Naive B cell (primary cell): Measurements from ENCODE around the gene TFR2. TPM values are rescaled to one million over a fixed set of nuclear protein-coding genes. Genes with fewer than 3 reads are reported as not detected.
"Not testable (repeated sequence)": the region's sequence is repeated elsewhere in the genome, so short reads cannot be mapped to it uniquely, and the experiment has no call there.

ENCODE experiments used
- ATAC-seq, 2 donors: fragments of 150-1000 bp; cut with Tn5 transposase; 2 replicates each; pipeline ENCODE4 v1.10.0; 2021; ENCODE audit warnings: low read depth in 2 of 2, mild to moderate bottlenecking in 2 of 2, moderate library complexity in 2 of 2
- DNase-seq: peaks from one replicate; pipeline ENCODE4 v3.0.0; 2022
- H3K27ac Mint-ChIP-seq, 6 donors: one replicate each; pipeline ENCODE4 v1.8.0; 2020 to 2022; ENCODE audit warnings: mild to moderate bottlenecking in 6 of 6, mixed read lengths in 6 of 6, moderate library complexity in 5 of 6, inconsistent platforms in 2 of 6
- H3K27me3 Mint-ChIP-seq, 3 donors: one replicate each; pipeline ENCODE4 v1.8.0; 2021 to 2022; ENCODE audit warnings: mixed read lengths in 3 of 3, mild to moderate bottlenecking in 1 of 3
- H3K36me3 Mint-ChIP-seq, 2 donors: one replicate each; pipeline ENCODE4 v1.8.0; 2020 to 2022; ENCODE audit warnings: mixed read lengths in 2 of 2, inconsistent platforms in 1 of 2, mild to moderate bottlenecking in 1 of 2
- H3K4me1 Mint-ChIP-seq, 3 donors: one replicate each; pipeline ENCODE4 v1.8.0; 2020 to 2022; ENCODE audit warnings: mixed read lengths in 3 of 3, inconsistent platforms in 1 of 3, mild to moderate bottlenecking in 1 of 3, moderate library complexity in 1 of 3
- H3K4me3 Mint-ChIP-seq, 8 donors: one replicate each; pipeline ENCODE4 v1.8.0; 2020 to 2022; ENCODE audit warnings: mild to moderate bottlenecking in 8 of 8, mixed read lengths in 8 of 8, moderate library complexity in 8 of 8, inconsistent platforms in 2 of 8
- H3K9me3 Mint-ChIP-seq, 7 donors: one replicate each; pipeline ENCODE4 v1.8.0; 2020 to 2022; ENCODE audit warnings: mixed read lengths in 7 of 7, mild to moderate bottlenecking in 5 of 7, inconsistent platforms in 2 of 7, moderate library complexity in 1 of 7
- polyA plus RNA-seq, 6 donors: library from polyadenylated mRNA; unstranded; fragments of 300-500 nt; fragmentation: Illumina TruSeq; gene quantifications; one replicate each; pipeline ENCODE4 v1.2.3, GENCODE V29; 2021; ENCODE audit warnings: low read depth in 6 of 6

Gene TFR2
- polyA plus RNA-seq, 6 donors from 2014 or later, result 0.58 to 1.3 (median 0.65) TPM; not detected in 2

DNA sequence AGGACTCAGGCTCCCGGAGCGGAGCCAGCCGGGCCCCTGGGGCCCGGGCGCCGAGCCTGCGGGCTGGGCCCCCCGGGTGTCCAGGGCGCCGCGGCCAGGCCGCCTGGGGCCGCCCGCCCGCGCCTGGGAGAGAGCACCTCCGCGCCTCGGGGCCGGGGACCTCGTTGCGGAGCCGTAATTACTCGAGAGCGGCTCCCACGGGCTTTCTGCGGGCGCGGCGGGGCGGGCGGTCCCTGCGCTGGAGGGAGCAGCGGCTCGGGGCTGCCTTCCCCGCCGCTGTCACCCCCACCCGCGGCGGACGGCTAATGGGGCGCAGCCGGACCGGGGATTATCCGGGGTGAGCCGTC is 33.7 kb upstream of the TFR2 start:
- Mint-ChIP-seq H3K36me3 (no peaks in the 10 kb centered on the region), H3K27me3 (no peaks in the 10 kb centered on the region), H3K27ac (peak overlapping the region in 4 of 6 donors; percentile 70 to 97 (median 94)), H3K4me3 (peak overlapping the region; percentile 91 to 100 (median 96)), H3K4me1 (peaks cover 16 to 34% (median 19%) of the 10 kb centered on the region in 3 donors), H3K9me3 (no peaks in the 10 kb centered on the region)
- DNase-seq (no peak), ATAC-seq (peak in 1 of 2 donors; percentile 2)

DNA sequence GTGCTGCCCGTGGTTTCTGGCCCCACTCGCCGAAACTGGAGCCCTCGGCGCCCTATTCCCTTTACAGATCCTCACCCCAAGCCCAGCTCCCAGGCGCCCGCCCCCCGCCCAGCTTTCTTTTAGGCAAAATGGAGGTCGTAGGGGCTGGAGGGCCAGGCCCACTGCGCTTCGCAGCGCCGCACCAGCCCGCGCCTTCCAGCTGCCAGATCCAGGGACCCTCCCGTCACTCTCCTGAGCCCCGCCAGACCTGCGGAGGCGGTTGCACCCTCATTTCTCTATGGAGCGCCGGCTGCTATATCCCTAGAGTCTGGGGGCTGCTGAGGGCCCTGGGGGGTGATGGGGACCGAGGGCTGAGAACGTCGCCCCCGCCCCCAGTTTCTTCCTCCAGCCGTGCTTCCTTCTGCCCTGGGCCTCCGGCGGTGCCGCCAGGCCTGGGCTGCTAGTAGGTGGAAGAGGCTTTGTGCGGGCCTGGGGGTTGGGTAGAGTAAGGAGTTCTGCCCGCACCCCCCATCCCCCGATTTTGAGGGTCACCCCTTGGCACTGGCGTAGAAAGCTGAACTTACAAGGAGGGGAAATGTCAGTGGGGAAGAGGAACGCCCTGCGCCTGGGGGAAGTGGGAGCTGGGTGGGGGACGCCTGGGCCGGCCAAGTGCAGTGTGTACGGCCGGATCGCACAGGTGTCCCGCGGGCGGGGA is 33.2 kb upstream of the TFR2 start:
- DNase-seq (peak; percentile 50), ATAC-seq (no peak)
- H3K27ac Mint-ChIP-seq, result peak overlapping the region; percentile 94 to 98 (median 96)
- H3K36me3 Mint-ChIP-seq, result no peaks in the 10 kb centered on the region
- peaks cover 15 to 34% (median 19%) of the 10 kb centered on the region in 3 donors for H3K4me1 Mint-ChIP-seq
- peak overlapping the region; percentile 91 to 100 (median 96) for H3K4me3 Mint-ChIP-seq
- H3K9me3 Mint-ChIP-seq, result no peaks in the 10 kb centered on the region
- no peaks in the 10 kb centered on the region for H3K27me3 Mint-ChIP-seq

- peaks cover 11 to 34% (median 19%) of the 10 kb centered on the region in 3 donors for H3K4me1 Mint-ChIP-seq
- peak overlapping the region; percentile 70 to 98 (median 96) for H3K27ac Mint-ChIP-seq
- ATAC-seq, result no peak
These were observed 32.6 kb upstream of the TFR2 start for GRCh38 chr7:100673942-100674410.

DNA sequence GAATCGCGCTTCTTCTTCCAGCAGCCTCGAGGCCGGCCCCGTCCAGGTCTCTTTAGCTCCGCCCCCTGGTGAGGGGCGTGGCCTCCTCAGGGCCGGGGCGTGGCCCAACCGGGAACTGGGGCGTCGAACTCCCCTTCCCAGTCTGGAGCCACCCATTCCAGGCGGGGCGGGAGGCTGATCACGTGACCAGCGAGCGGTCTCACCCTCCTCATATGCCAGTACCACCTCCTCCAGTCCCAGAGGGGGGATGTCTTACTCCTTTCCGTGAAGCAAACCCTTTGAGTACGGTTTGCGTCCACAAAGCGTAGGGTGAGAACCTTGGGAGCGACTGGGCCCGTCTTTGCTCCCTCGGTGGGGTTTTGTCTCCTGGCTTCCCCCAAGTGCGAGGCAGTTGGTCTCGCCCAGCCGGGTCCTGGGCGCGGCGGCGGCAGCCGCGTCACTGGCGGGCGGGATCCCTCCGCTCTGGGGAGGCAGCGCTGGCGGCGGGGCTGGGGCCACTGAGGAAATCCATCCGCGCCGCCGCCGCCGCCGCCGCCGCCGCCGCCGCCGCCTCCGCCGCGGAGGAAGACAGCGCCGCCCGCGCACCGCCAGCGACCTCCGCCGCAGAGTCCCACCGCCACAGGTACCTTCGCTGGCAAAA is 32.1 kb upstream of the TFR2 start, which contains the start of gene GNB2:
GNB2 (plus strand) TSS at position 439 of the 640 bp plus-strand sequence. CDS start 2,526 bp downstream, outside the sequence.
- Mint-ChIP-seq H3K27me3 (no peaks in the 10 kb centered on the region), H3K4me1 (peaks cover 11 to 31% (median 17%) of the 10 kb centered on the region in 3 donors), H3K9me3 (no peaks in the 10 kb centered on the region), H3K36me3 (no peaks in the 10 kb centered on the region), H3K4me3 (peak within 1 kb of the TSS; percentile 91 to 100 (median 96)), H3K27ac (peak within 1 kb of the TSS; percentile 70 to 98 (median 96))
- DNase-seq, result peak; percentile 95
- ATAC-seq, result peak; percentile 34 to 47

More at GRCh38 chr7:100673942-100674410, 32.6 kb upstream of the TFR2 start:
- H3K36me3 Mint-ChIP-seq, result no peaks in the 10 kb centered on the region
- H3K9me3 Mint-ChIP-seq, result no peaks in the 10 kb centered on the region
- peak; percentile 53 for DNase-seq
- no peaks in the 10 kb centered on the region for H3K27me3 Mint-ChIP-seq
- H3K4me3 Mint-ChIP-seq, result peak overlapping the region; percentile 91 to 100 (median 96)

DNA sequence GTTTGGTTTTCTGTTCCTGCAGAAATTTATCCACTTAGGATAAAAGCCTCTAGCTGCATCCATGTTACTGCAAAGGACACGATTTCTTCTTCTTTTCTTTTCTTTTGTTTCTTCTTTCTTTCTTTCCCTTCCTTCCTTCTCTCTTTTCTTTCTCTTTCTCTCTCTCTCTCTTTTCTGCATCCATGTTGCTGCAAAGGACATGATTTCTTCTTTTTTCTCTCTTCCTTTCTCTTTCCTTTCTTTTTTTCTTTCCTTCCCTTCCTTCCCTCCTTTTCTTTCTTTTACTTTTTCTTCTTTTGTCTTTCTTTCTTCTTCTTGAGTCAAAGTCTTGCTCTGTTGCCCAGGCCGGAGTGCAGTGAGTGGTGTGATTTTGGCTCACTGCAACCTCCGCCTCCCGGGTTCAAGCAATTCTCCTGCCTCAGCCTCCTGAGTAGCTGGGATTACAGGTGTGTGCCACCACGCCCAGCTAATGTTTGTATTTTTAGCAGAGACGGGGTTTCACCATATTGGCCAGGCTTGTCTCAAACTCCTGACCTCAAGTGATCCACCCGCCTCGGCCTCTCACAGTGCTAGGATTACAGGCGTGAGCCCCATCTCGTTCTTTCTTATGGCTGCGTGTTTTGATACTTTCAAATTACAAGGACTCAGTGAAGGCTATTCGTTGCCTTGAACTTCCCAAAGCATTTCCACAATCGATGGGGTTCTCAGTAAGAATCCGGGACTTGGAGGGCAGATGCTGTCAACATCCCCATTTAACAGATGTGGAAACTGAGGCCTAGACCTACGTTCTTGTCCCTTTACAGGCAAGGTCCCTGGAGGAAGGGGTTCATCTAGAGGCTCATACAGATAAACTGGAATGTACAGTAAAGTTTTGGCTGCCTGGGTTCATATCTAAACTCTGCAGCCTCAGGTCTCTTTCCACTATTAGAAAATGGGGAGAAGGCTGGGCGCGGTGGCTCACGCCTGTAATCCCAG is 30.3 kb upstream of the TFR2 start:
- ATAC-seq, result no peak
- H3K27ac Mint-ChIP-seq, result no peak overlapping the region
- peaks cover 0 to 5% (median 0%) of the 10 kb centered on the region in 3 donors for H3K27me3 Mint-ChIP-seq
- H3K4me3 Mint-ChIP-seq, result peak overlapping the region in 5 of 8 donors; percentile 57 to 97 (median 86)
- DNase-seq, result no peak
- H3K4me1 Mint-ChIP-seq, result peaks cover 12 to 27% (median 13%) of the 10 kb centered on the region in 3 donors
- no peaks in the 10 kb centered on the region for H3K36me3 Mint-ChIP-seq
- no peaks in the 10 kb centered on the region for H3K9me3 Mint-ChIP-seq

DNA sequence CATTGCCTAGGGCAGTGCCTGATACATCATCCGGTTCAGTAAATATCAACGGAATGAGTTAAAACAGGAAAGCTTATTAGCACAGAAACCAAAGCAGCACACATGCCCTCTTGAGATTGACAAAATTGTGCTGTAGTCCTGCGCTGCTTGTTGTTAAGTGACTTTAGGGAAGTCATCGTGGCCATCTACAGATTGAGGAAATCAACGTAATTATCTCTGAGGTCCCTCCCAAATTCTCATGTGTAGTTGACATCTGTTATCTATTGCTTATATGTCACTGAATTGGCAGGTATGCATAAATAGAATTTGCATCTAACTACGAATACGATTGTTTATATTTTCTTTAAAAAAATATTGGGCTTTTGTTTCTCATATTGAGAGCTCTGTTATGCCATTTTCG is 28.7 kb upstream of the TFR2 start:
- no peaks in the 10 kb centered on the region for H3K36me3 Mint-ChIP-seq
- no peak for DNase-seq
- no peak overlapping the region for H3K4me3 Mint-ChIP-seq

DNA sequence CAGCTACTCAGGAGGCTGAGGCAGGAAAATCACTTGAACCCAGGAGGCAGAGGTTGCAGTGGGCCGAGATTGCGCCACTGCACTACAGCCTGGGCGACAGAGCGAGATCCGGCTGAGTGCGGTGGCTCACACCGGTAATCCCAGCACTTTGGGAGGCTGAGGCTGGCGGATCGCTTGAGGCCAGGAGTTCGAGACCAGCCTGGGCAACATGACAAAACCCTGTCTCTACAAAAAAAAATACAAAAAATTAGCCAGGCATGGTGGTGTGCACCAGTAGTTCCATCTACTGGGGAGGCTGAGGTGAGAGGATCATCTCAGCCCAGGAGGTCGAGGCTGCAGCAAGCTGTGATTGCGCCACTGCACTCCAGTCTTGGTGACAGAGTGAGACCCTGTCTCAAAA is 27.8 kb upstream of the TFR2 start:
- ATAC-seq, H3K4me3 Mint-ChIP-seq, H3K9me3 Mint-ChIP-seq, H3K27ac Mint-ChIP-seq, H3K36me3 Mint-ChIP-seq, DNase-seq: not testable (repeated sequence)
- peaks cover 0 to 13% (median 0%) of the 10 kb centered on the region in 3 donors for H3K27me3 Mint-ChIP-seq
- H3K4me1 Mint-ChIP-seq, result peaks cover 4 to 15% (median 9%) of the 10 kb centered on the region in 3 donors

More for the DNA sequence above, 28.7 kb upstream of the TFR2 start:
- no peak overlapping the region for H3K27ac Mint-ChIP-seq
- H3K9me3 Mint-ChIP-seq, result peaks cover 0 to 2% (median 0%) of the 10 kb centered on the region in 7 donors
- H3K4me1 Mint-ChIP-seq, result peaks cover 7 to 23% (median 9%) of the 10 kb centered on the region in 3 donors
- ATAC-seq, result no peak
- peaks cover 0 to 11% (median 0%) of the 10 kb centered on the region in 3 donors for H3K27me3 Mint-ChIP-seq

- peaks cover 0 to 2% (median 0%) of the 10 kb centered on the region in 7 donors for H3K9me3 Mint-ChIP-seq
- peaks cover 0 to 15% (median 0%) of the 10 kb centered on the region in 3 donors for H3K27me3 Mint-ChIP-seq
- H3K36me3 Mint-ChIP-seq, result no peaks in the 10 kb centered on the region
- no peak overlapping the region for H3K27ac Mint-ChIP-seq
- peak overlapping the region in 1 of 8 donors; percentile 46 for H3K4me3 Mint-ChIP-seq
- DNase-seq (no peak), ATAC-seq (no peak)
- peaks cover 4 to 9% (median 9%) of the 10 kb centered on the region in 3 donors for H3K4me1 Mint-ChIP-seq
These were observed 26.7 kb upstream of the TFR2 start for GRCh38 chr7:100668069-100668449.

- Mint-ChIP-seq H3K4me3 (peak overlapping the region in 1 of 8 donors; percentile 3), H3K9me3 (peaks cover 0 to 2% (median 0%) of the 10 kb centered on the region in 7 donors), H3K4me1 (peaks cover 4 to 7% (median 5%) of the 10 kb centered on the region in 3 donors), H3K36me3 (no peaks in the 10 kb centered on the region), H3K27ac (peak overlapping the region in 1 of 6 donors; percentile 27), H3K27me3 (peaks cover 0 to 19% (median 0%) of the 10 kb centered on the region in 3 donors)
- ATAC-seq (no peak), DNase-seq (no peak)
These were observed 26.1 kb upstream of the TFR2 start for GRCh38 chr7:100667331-100668068.

DNA sequence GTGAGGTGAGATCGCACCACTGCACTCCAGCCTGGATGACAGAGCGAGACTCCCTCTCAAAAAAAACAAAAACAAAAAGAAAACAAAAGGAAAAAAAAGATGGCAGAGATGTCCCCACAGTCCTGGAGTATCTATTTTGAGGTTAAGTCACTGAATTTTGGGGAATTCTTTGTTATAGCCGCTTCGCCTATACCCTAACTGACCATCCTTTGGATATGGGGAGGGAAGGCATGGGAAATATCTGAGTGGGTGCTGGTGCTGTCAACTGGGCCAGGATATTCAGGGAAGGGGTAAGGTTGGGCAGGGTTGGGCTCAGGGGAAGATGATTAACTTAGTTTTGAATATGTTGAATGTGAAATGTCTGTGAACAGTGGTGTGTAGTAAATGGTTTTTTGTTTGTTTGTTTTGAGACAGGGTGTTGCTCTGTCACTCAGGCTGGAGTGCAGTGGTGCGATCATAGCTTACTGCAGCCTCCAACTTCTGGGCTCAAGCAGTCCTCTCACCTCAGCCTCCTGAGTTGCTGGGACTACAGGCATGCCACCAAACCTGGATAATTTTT is 23.9 kb upstream of the TFR2 start:
- ATAC-seq, result no peak
- H3K4me3 Mint-ChIP-seq, result no peak overlapping the region
- H3K4me1 Mint-ChIP-seq, result peaks cover 3 to 7% (median 4%) of the 10 kb centered on the region in 3 donors
- no peaks in the 10 kb centered on the region for H3K36me3 Mint-ChIP-seq
- peaks cover 0 to 2% (median 0%) of the 10 kb centered on the region in 7 donors for H3K9me3 Mint-ChIP-seq
- DNase-seq, result no peak
- peaks cover 0 to 32% (median 0%) of the 10 kb centered on the region in 3 donors for H3K27me3 Mint-ChIP-seq
- peak overlapping the region in 1 of 6 donors; percentile 22 for H3K27ac Mint-ChIP-seq

DNA sequence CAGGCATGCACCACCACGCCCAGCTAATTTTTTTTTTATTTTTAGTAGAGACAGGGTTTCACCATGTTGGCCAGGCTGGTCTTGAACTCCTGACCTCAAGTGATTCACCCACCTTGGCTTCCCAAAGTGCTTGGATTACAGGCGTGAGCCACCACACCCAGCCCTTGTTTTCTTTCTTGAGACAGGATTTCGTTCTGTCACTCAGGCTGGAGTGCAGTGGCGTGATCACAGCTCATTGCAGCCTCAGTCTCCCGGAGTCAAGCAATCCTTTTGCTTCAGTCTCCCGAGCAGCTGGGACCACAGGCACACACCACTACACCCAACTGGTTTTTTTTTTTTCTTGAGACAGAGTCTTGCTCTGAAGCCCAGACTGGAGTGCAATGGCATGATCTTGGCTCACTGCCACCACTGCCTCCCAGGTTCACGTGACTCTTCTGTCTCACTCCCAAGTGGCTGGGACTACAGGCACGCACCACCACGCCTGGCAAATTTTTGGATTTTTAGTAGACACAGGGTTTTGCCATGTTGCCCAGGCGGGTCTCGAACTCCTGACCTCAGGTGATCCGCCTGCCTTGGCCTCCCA is 20.9 kb upstream of the TFR2 start:
- H3K4me3 Mint-ChIP-seq, H3K27ac Mint-ChIP-seq, H3K36me3 Mint-ChIP-seq, ATAC-seq, DNase-seq, H3K4me1 Mint-ChIP-seq, H3K9me3 Mint-ChIP-seq: not testable (repeated sequence)
- peaks cover 18 to 48% (median 19%) of the 10 kb centered on the region in 3 donors for H3K27me3 Mint-ChIP-seq
